Parathyroid adenoma (tissue), 2 donors: ENCODE results near the gene GPAM.

Source experiments
- H2AFZ ChIP-seq: fragments of 300-600 bp; sonication (generic); one replicate; pipeline ENCODE4 v1.7.0; 2017; ENCODE audit warnings: antibody characterized with exemption, mild to moderate bottlenecking
- H3K27ac ChIP-seq: fragments of 300-600 bp; sonication (generic); one replicate; pipeline ENCODE4 v1.7.0; 2017
- H3K27me3 ChIP-seq: fragments of 300-600 bp; sonication (generic); one replicate; pipeline ENCODE4 v1.7.0; 2017; ENCODE audit warnings: low read length; ENCODE audit not compliant: control insufficient read depth, insufficient read depth
- H3K36me3 ChIP-seq: fragments of 300-600 bp; sonication (generic); one replicate; pipeline ENCODE4 v1.7.0; 2017; ENCODE audit warnings: low read length; ENCODE audit not compliant: control insufficient read depth, insufficient read depth
- H3K4me1 ChIP-seq: fragments of 300-600 bp; sonication (generic); one replicate; pipeline ENCODE4 v1.7.0; 2017; ENCODE audit warnings: control low read depth
- H3K4me2 ChIP-seq: fragments of 300-600 bp; sonication (generic); one replicate; pipeline ENCODE4 v1.7.0; 2017; ENCODE audit warnings: low read length
- H3K4me3 ChIP-seq: fragments of 300-600 bp; sonication (generic); one replicate; pipeline ENCODE4 v1.7.0; 2017; ENCODE audit warnings: low read depth, low read length
- H3K79me2 ChIP-seq: fragments of 300-600 bp; sonication (generic); one replicate; pipeline ENCODE4 v1.7.0; 2017; ENCODE audit warnings: control low read depth
- H3K9ac ChIP-seq: fragments of 300-600 bp; sonication (generic); one replicate; pipeline ENCODE4 v1.7.0; 2017; ENCODE audit warnings: mild to moderate bottlenecking
- H3K9me3 ChIP-seq: fragments of 300-600 bp; sonication (generic); one replicate; pipeline ENCODE4 v1.7.0; 2017; ENCODE audit warnings: low read length; ENCODE audit not compliant: control insufficient read depth
- TF ChIP-seq, protein P1 (sequence below): fragments of 300-600 bp; sonication (generic); IDR thresholded peaks from one replicate; pipeline ENCODE4 v1.7.0; 2017; ENCODE audit warnings: antibody characterized with exemption, mild to moderate bottlenecking
- donor health status: primary hyperparathyroidism.

The GPAM gene

GRCh38 chr10:112191791-112192190 lies 8.2 kb upstream of the GPAM start:
- H3K9ac ChIP-seq, result no peak overlapping the region
- H3K4me3 ChIP-seq, result no peak overlapping the region
- no peaks in the 10 kb centered on the region for H3K79me2 ChIP-seq
- no peak overlapping the region for H3K27ac ChIP-seq
- TF ChIP-seq, protein P1, sequence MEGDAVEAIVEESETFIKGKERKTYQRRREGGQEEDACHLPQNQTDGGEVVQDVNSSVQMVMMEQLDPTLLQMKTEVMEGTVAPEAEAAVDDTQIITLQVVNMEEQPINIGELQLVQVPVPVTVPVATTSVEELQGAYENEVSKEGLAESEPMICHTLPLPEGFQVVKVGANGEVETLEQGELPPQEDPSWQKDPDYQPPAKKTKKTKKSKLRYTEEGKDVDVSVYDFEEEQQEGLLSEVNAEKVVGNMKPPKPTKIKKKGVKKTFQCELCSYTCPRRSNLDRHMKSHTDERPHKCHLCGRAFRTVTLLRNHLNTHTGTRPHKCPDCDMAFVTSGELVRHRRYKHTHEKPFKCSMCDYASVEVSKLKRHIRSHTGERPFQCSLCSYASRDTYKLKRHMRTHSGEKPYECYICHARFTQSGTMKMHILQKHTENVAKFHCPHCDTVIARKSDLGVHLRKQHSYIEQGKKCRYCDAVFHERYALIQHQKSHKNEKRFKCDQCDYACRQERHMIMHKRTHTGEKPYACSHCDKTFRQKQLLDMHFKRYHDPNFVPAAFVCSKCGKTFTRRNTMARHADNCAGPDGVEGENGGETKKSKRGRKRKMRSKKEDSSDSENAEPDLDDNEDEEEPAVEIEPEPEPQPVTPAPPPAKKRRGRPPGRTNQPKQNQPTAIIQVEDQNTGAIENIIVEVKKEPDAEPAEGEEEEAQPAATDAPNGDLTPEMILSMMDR, result no peak
- H3K4me1 ChIP-seq, result no peaks in the 10 kb centered on the region
- no peaks in the 10 kb centered on the region for H3K27me3 ChIP-seq
- H3K36me3 ChIP-seq, result no peaks in the 10 kb centered on the region
- H2AFZ ChIP-seq, result no peak overlapping the region
- no peak overlapping the region for H3K4me2 ChIP-seq
- H3K9me3 ChIP-seq, result no peaks in the 10 kb centered on the region

DNA sequence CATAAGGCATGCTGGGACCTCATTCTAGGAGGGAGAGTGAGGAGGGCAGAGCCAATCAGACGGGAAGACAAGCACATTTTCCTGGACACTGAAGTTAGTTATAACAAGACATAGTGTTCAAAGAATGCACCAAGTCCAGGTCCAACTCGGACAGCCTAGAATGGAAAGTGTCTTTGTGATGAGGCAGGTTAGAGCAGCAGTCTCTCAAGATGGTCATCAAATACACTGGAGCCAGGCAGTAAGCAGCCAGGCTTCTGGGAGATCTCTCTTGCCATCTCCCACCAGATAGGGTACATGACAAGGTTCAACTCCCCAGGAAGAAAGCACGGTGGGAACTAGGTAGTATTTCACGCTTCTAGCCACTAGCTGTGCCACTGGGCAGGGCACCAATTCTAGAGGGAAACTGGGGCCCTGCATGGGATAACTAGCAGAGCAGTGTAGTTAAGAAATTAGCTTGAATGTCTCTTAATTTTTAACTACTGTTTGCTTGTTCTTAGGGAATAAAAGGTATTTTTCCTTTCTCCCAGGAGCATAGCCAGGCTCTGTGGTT lies 7.6 kb upstream of the GPAM start:
- no peak overlapping the region for H3K27ac ChIP-seq
- no peaks in the 10 kb centered on the region for H3K79me2 ChIP-seq
- H3K36me3 ChIP-seq, result no peaks in the 10 kb centered on the region
- H3K4me2 ChIP-seq, result no peak overlapping the region
- H3K4me3 ChIP-seq, result no peak overlapping the region
- TF ChIP-seq, protein P1, result no peak
- no peak overlapping the region for H2AFZ ChIP-seq
- no peaks in the 10 kb centered on the region for H3K4me1 ChIP-seq
- no peaks in the 10 kb centered on the region for H3K27me3 ChIP-seq
- H3K9me3 ChIP-seq, result no peaks in the 10 kb centered on the region
- H3K9ac ChIP-seq, result no peak overlapping the region

DNA sequence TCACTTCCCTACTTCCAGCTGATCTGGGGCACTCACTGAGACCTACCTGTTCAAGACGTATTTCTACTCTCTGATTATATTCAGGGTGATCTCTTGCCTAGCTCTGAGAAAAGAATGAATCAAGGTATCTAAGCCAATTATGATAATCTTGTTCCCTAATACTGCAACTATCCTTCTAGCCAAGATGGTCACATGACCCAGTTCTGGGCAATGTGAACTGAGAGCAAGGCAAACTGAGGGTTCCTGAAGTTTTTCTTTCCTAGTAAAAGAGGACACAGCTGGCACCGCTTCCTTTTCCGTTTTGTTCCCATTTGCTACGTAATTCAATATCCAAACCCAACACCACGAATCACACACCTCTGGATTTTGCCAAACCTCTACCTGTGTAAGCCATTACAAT lies 5.9 kb upstream of the GPAM start:
- Histone ChIP-seq H3K4me3 (no peak overlapping the region), H3K9me3 (no peaks in the 10 kb centered on the region), H3K79me2 (no peaks in the 10 kb centered on the region), H3K4me2 (no peak overlapping the region), H3K4me1 (no peaks in the 10 kb centered on the region), H3K27me3 (no peaks in the 10 kb centered on the region), H3K9ac (no peak overlapping the region), H2AFZ (no peak overlapping the region), H3K27ac (no peak overlapping the region), H3K36me3 (no peaks in the 10 kb centered on the region)
- TF ChIP-seq, protein P1, result no peak

GRCh38 chr10:112187527-112187926 lies 4.0 kb upstream of the GPAM start:
- peaks cover 4% of the 10 kb centered on the region for H3K4me1 ChIP-seq
- no peak overlapping the region for H3K4me2 ChIP-seq
- H3K27ac ChIP-seq, result no peak overlapping the region
- H3K9ac ChIP-seq, result no peak overlapping the region
- H3K4me3 ChIP-seq, result no peak overlapping the region
- H2AFZ ChIP-seq, result no peak overlapping the region
- no peaks in the 10 kb centered on the region for H3K36me3 ChIP-seq
- H3K79me2 ChIP-seq, result no peaks in the 10 kb centered on the region
- no peaks in the 10 kb centered on the region for H3K27me3 ChIP-seq
- H3K9me3 ChIP-seq, result no peaks in the 10 kb centered on the region
- TF ChIP-seq, protein P1, result no peak

DNA sequence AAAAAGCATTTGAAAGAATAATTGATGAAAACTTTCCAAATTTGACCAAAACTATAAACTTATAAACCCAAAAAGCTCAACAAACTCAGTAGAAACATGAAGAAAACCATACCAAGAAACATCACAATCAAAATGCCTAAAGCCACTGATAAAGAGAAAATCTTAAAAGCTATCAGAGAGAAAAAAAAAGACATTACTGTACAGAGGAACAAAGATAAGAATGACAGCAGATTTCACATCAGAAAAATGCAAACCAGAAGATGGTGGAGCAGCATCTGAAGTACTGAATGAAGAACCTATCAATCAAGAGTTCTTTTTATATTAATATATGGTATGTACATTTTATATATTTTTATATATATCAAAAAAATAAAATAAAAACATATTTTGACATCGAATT lies 2.4 kb upstream of the GPAM start:
- no peak overlapping the region for H2AFZ ChIP-seq
- H3K27ac ChIP-seq, result no peak overlapping the region
- H3K79me2 ChIP-seq, result no peaks in the 10 kb centered on the region
- no peaks in the 10 kb centered on the region for H3K27me3 ChIP-seq
- H3K36me3 ChIP-seq, result no peaks in the 10 kb centered on the region
- H3K4me2 ChIP-seq, result no peak overlapping the region
- peaks cover 4% of the 10 kb centered on the region for H3K4me1 ChIP-seq
- H3K4me3 ChIP-seq, result no peak overlapping the region
- TF ChIP-seq, protein P1, result no peak
- H3K9me3 ChIP-seq, result no peaks in the 10 kb centered on the region
- no peak overlapping the region for H3K9ac ChIP-seq
